ENCODE measurements around the gene OR2C3.
"Not testable (repeated sequence)": the region's sequence is repeated elsewhere in the genome, so short reads cannot be mapped to it uniquely, and the experiment has no call there.

Gene OR2C3

GRCh38 chr1:247548092-247548491 is 11.9 kb upstream of the OR2C3 start:
- Histone ChIP-seq H3K4me1 (ENCODE audit: control insufficient read depth, insufficient read depth, low read length, poor library complexity, severe bottlenecking) (peaks cover 15% of the 10 kb centered on the region), H3K9me3 (ENCODE audit: control insufficient read depth, low read length) (no peaks in the 10 kb centered on the region), H3K36me3 (ENCODE audit: control insufficient read depth, insufficient read depth, low read length) (no peaks in the 10 kb centered on the region), H3K27ac (ENCODE audit: low read depth, low read length, severe bottlenecking) (no peak overlapping the region), H3K4me3 (ENCODE audit: extremely low read depth, insufficient read depth, low read length, poor library complexity, severe bottlenecking) (no peak overlapping the region)
- 74 to 90% methylated on average over 4 to 5 of the region's 5 CpGs for WGBS, 2 experiments (ENCODE audit: insufficient coverage in 2 of 2)

- no peak overlapping the region for H3K4me3 ChIP-seq (ENCODE audit: extremely low read depth, insufficient read depth, low read length, poor library complexity, severe bottlenecking)
- no peaks in the 10 kb centered on the region for H3K9me3 ChIP-seq (ENCODE audit: control insufficient read depth, low read length)
- 67% methylated on average over 1 of the region's 3 CpGs; no CpG with 5 or more reads in 1 of the 2 experiments for WGBS, 2 experiments (ENCODE audit: insufficient coverage in 2 of 2)
- H3K4me1 ChIP-seq (ENCODE audit: control insufficient read depth, insufficient read depth, low read length, poor library complexity, severe bottlenecking), result no peaks in the 10 kb centered on the region
- H3K36me3 ChIP-seq (ENCODE audit: control insufficient read depth, insufficient read depth, low read length), result no peaks in the 10 kb centered on the region
- H3K27ac ChIP-seq (ENCODE audit: low read depth, low read length, severe bottlenecking), result no peak overlapping the region
Observed at GRCh38 chr1:247542811-247543210, 6.6 kb upstream of the OR2C3 start.

- 85 to 91% methylated on average over 6 to 7 of the region's 7 CpGs for WGBS, 2 experiments (ENCODE audit: insufficient coverage in 2 of 2)
- Histone ChIP-seq H3K27ac (ENCODE audit: low read depth, low read length, severe bottlenecking) (no peak overlapping the region), H3K9me3 (ENCODE audit: control insufficient read depth, low read length) (no peaks in the 10 kb centered on the region), H3K4me3 (ENCODE audit: extremely low read depth, insufficient read depth, low read length, poor library complexity, severe bottlenecking) (no peak overlapping the region), H3K36me3 (ENCODE audit: control insufficient read depth, insufficient read depth, low read length) (no peaks in the 10 kb centered on the region), H3K4me1 (ENCODE audit: control insufficient read depth, insufficient read depth, low read length, poor library complexity, severe bottlenecking) (no peaks in the 10 kb centered on the region)
Observed at GRCh38 chr1:247540581-247540980, 4.3 kb upstream of the OR2C3 start.

- Histone ChIP-seq H3K36me3 (ENCODE audit: control insufficient read depth, insufficient read depth, low read length) (no peaks in the 10 kb centered on the region), H3K4me3 (ENCODE audit: extremely low read depth, insufficient read depth, low read length, poor library complexity, severe bottlenecking) (no peak overlapping the region), H3K27ac (ENCODE audit: low read depth, low read length, severe bottlenecking) (no peak overlapping the region), H3K4me1 (ENCODE audit: control insufficient read depth, insufficient read depth, low read length, poor library complexity, severe bottlenecking) (no peaks in the 10 kb centered on the region), H3K9me3 (ENCODE audit: control insufficient read depth, low read length) (no peaks in the 10 kb centered on the region)
- 92 to 95% methylated on average over 3 to 4 of the region's 6 CpGs for WGBS, 2 experiments (ENCODE audit: insufficient coverage in 2 of 2)
Observed at GRCh38 chr1:247539215-247539614, 3.0 kb upstream of the OR2C3 start.

GRCh38 chr1:247538561-247538960 is 2.3 kb upstream of the OR2C3 start:
- no peak overlapping the region for H3K27ac ChIP-seq (ENCODE audit: low read depth, low read length, severe bottlenecking)
- no peak overlapping the region for H3K4me3 ChIP-seq (ENCODE audit: extremely low read depth, insufficient read depth, low read length, poor library complexity, severe bottlenecking)
- H3K9me3 ChIP-seq (ENCODE audit: control insufficient read depth, low read length), result no peaks in the 10 kb centered on the region
- 61 to 83% methylated on average over 4 of the region's 5 CpGs for WGBS, 2 experiments (ENCODE audit: insufficient coverage in 2 of 2)
- no peaks in the 10 kb centered on the region for H3K36me3 ChIP-seq (ENCODE audit: control insufficient read depth, insufficient read depth, low read length)
- H3K4me1 ChIP-seq (ENCODE audit: control insufficient read depth, insufficient read depth, low read length, poor library complexity, severe bottlenecking), result no peaks in the 10 kb centered on the region

GRCh38 chr1:247535402-247535801 is 838 bp downstream of the OR2C3 start:
- Histone ChIP-seq H3K4me1 (ENCODE audit: control insufficient read depth, insufficient read depth, low read length, poor library complexity, severe bottlenecking) (no peaks in the 10 kb centered on the region), H3K9me3 (ENCODE audit: control insufficient read depth, low read length) (no peaks in the 10 kb centered on the region), H3K27ac (ENCODE audit: low read depth, low read length, severe bottlenecking) (no peak overlapping the region), H3K36me3 (ENCODE audit: control insufficient read depth, insufficient read depth, low read length) (no peaks in the 10 kb centered on the region), H3K4me3 (ENCODE audit: extremely low read depth, insufficient read depth, low read length, poor library complexity, severe bottlenecking) (no peak overlapping the region)
- WGBS, 2 experiments (ENCODE audit: insufficient coverage in 2 of 2), result 76 to 80% methylated on average over 3 of the region's 3 CpGs

GRCh38 chr1:247531937-247532336 is 4.3 kb downstream of the OR2C3 start:
- no peak overlapping the region for H3K4me3 ChIP-seq (ENCODE audit: extremely low read depth, insufficient read depth, low read length, poor library complexity, severe bottlenecking)
- no peaks in the 10 kb centered on the region for H3K4me1 ChIP-seq (ENCODE audit: control insufficient read depth, insufficient read depth, low read length, poor library complexity, severe bottlenecking)
- H3K36me3 ChIP-seq (ENCODE audit: control insufficient read depth, insufficient read depth, low read length), result no peaks in the 10 kb centered on the region
- H3K9me3 ChIP-seq (ENCODE audit: control insufficient read depth, low read length), result no peaks in the 10 kb centered on the region
- 86 to 97% methylated on average over 5 to 7 of the region's 8 CpGs for WGBS, 2 experiments (ENCODE audit: insufficient coverage in 2 of 2)
- no peak overlapping the region for H3K27ac ChIP-seq (ENCODE audit: low read depth, low read length, severe bottlenecking)

GRCh38 chr1:247530785-247531184 is 5.5 kb downstream of the OR2C3 start:
- Histone ChIP-seq H3K4me1 (ENCODE audit: control insufficient read depth, insufficient read depth, low read length, poor library complexity, severe bottlenecking) (no peaks in the 10 kb centered on the region), H3K9me3 (ENCODE audit: control insufficient read depth, low read length) (no peaks in the 10 kb centered on the region), H3K4me3 (ENCODE audit: extremely low read depth, insufficient read depth, low read length, poor library complexity, severe bottlenecking) (no peak overlapping the region), H3K27ac (ENCODE audit: low read depth, low read length, severe bottlenecking) (no peak overlapping the region), H3K36me3 (ENCODE audit: control insufficient read depth, insufficient read depth, low read length) (no peaks in the 10 kb centered on the region)
- WGBS, 2 experiments (ENCODE audit: insufficient coverage in 2 of 2), result 94% methylated on average over 30 to 40 of the region's 41 CpGs

- Histone ChIP-seq H3K4me1 (ENCODE audit: control insufficient read depth, insufficient read depth, low read length, poor library complexity, severe bottlenecking) (no peaks in the 10 kb centered on the region), H3K4me3 (ENCODE audit: extremely low read depth, insufficient read depth, low read length, poor library complexity, severe bottlenecking) (no peak overlapping the region), H3K9me3 (ENCODE audit: control insufficient read depth, low read length) (no peaks in the 10 kb centered on the region), H3K27ac (ENCODE audit: low read depth, low read length, severe bottlenecking) (no peak overlapping the region), H3K36me3 (ENCODE audit: control insufficient read depth, insufficient read depth, low read length) (no peaks in the 10 kb centered on the region)
- no CpG with 5 or more reads among the region's 1 CpG for WGBS, 2 experiments (ENCODE audit: insufficient coverage in 2 of 2)
Observed at GRCh38 chr1:247529771-247530355, 6.4 kb downstream of the OR2C3 start.

GRCh38 chr1:247528812-247529474 is 7.3 kb downstream of the OR2C3 start:
- H3K4me1 ChIP-seq (ENCODE audit: control insufficient read depth, insufficient read depth, low read length, poor library complexity, severe bottlenecking), result no peaks in the 10 kb centered on the region
- H3K4me3 ChIP-seq (ENCODE audit: extremely low read depth, insufficient read depth, low read length, poor library complexity, severe bottlenecking), result no peak overlapping the region
- H3K36me3 ChIP-seq (ENCODE audit: control insufficient read depth, insufficient read depth, low read length), result no peaks in the 10 kb centered on the region
- no peaks in the 10 kb centered on the region for H3K9me3 ChIP-seq (ENCODE audit: control insufficient read depth, low read length)
- no peak overlapping the region for H3K27ac ChIP-seq (ENCODE audit: low read depth, low read length, severe bottlenecking)
- WGBS, 2 experiments (ENCODE audit: insufficient coverage in 2 of 2), result 100% methylated on average over 1 of the region's 2 CpGs; no CpG with 5 or more reads in 1 of the 2 experiments

- not testable (repeated sequence) for H3K36me3 ChIP-seq (ENCODE audit: control insufficient read depth, insufficient read depth, low read length); H3K9me3 ChIP-seq (ENCODE audit: control insufficient read depth, low read length); H3K4me3 ChIP-seq (ENCODE audit: extremely low read depth, insufficient read depth, low read length, poor library complexity, severe bottlenecking); H3K4me1 ChIP-seq (ENCODE audit: control insufficient read depth, insufficient read depth, low read length, poor library complexity, severe bottlenecking); H3K27ac ChIP-seq (ENCODE audit: low read depth, low read length, severe bottlenecking)
- 90 to 92% methylated on average over 15 to 17 of the region's 30 CpGs for WGBS, 2 experiments (ENCODE audit: insufficient coverage in 2 of 2)
Observed at GRCh38 chr1:247521886-247522285, 14.4 kb downstream of the OR2C3 start.

All from mesodermal cell (in vitro differentiated cells).